Activated CD8-positive, alpha-beta memory T cell treated with anti-CD3 and anti-CD28 coated beads, Interleukin-2, amount 50 U/mL, for 1 hour (primary cell): ENCODE data around the gene NDUFA1.
"Not testable (repeated sequence)": the region's sequence is repeated elsewhere in the genome, so short reads cannot be mapped to it uniquely, and the experiment has no call there.

Experiments
- DNase-seq: peaks from one replicate; pipeline ENCODE4 v3.0.0-alpha.2; 2020; ENCODE audit errors: extremely low read depth

Gene NDUFA1

DNA sequence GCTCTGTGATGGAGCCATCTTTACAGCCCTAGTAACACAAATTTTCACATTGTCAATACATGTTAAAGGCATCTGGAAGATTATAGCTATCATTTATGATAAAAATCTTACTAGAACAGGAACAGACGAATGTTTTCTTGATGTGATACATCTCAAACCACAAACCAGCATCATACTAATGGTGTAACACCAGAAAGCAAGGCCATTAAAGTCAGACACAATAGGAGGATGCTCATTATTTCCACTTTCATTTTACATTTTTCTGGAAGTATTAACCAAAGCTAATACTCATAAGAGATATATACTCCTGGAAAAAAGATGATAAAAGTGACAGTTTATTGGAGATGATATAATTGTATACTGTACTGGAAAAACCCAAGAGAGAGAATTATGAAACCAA is 29.3 kb downstream of the NDUFA1 start:
- DNase-seq: no peak

DNA sequence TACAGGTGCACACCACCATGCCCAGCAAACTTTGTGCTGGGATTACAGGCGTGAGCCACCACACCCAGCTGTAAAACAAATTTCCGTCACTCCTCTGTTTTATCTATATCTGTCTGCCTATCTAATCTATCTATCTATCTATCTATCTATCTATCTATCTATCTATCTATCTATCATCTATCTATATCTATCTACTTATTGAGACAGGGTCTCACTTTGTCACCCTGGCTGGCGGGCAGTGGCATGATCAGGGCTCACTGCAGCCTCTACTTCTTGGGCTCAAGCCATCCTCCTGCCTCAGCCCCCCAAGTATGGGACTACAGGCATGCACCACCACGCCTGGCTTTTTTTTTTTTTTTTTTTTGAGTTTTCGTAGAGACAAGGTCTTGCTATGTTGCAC is 44.7 kb downstream of the NDUFA1 start:
- no peak for DNase-seq

DNA sequence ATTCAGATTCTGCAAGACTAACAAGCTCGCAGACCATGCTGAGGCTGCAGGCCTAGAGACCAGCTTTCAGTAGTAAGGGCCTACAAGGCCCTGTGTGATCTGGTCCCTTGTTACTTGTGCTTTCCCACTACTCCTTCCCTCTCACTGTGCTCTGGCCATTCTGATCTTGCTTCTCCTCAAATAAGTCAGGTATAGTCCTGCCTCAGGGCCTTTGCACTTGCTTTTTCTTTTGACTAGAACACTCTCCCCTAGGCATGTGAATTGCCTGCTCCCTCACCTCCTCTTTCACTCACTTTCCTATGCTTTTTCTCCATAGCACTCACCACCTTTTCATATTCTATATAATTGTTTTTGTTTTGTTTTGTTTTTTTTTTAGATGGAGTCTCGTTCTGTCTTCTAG is 46.2 kb downstream of the NDUFA1 start:
- DNase-seq: no peak

DNA sequence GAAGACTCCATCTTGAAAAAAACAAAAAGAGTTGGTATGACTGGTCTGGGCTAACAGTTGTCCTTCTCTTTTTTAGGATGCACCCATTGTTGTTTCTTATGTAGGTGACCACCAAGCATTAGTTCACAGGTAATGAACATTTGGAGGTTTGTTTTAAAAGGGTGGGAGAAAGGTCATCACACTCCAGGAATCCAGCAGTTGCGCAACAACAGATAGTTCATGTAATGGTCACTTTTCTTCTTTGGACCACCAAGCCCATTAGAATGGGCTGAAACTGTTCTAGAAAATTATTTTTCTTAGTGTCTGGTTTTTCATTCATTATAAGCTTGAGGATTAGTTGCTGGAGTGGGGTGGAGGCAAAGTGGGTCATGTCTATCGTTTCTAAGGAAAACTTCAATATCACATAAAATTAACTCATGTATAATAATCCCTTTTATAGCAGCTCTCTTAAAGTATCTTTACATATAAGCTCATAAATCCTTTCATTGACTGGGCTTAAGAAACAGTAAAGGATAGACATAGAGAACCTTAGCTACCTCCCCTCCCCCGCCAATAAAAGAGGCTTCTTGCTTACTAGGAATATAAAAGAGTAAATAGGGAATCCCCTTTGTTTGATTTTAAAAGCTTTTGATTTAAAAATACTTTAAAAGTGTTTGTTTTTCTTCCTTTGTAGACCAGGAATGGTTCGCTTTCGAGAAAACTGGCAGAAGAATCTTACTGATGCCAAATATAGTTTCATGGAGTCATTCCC is 48.4 kb downstream of the NDUFA1 start:
- no peak for DNase-seq

DNA sequence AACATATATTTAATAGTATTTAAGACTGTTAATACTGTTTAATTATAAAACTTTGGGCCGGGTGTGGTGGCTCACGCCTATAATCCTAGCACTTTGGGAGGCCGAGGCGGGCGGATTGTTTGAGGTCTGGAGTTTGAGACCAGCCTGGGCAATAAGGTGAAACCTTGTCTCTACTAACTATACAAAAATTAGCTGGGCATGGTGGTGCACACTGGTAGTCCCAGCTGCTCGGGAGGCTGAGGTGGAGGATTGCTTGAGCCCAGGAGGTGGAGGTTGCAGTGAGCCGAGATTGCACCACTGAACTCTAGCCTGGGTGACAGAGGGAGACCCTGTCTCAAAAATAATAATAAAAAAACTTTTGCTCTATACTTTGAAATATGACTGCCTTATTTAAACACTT is 50.8 kb downstream of the NDUFA1 start:
- DNase-seq: not testable (repeated sequence)
